K562 (cell line): ENCODE results near the gene DOK3. TPM values are rescaled to one million over a fixed set of nuclear protein-coding genes. Genes with fewer than 3 reads are reported as not detected.
A peak's percentile ranks its signal among the peaks of the same experiment; 100 is the strongest.

Source experiments
- ATAC-seq: fragments of 200-7000 bp; cut with Tn5 transposase; 3 replicates; pipeline ENCODE4 v1.9.1; 2020; ENCODE audit warnings: moderate library complexity
- BruUV-seq: library from RNA; stranded (reverse); fragments of 400-500 nt; replicated peaks from 2 replicates; lab custom pipeline; 2021; lab: Mats Ljungman, UMichigan
- CTCF ChIA-PET: fragments of 300-600 bp; formaldehyde crosslinking; extraction: SDS; loops from one replicate; lab custom pipeline; 2021; ENCODE audit warnings: low intra/inter-chr PET ratio; lab: Yijun Ruan, JAX
- POLR2A ChIA-PET: fragments of 300-600, 350-650 bp; sonication (Branson Sonifier 250); formaldehyde crosslinking; extraction: SDS; loops from one replicate; lab custom pipeline; 2021; ENCODE audit warnings: antibody characterized with exemption, inconsistent platforms; lab: Yijun Ruan, JAX
- DNase-seq, 4 experiments: peaks; one replicate each; pipeline versions ENCODE4 v3.0.0 to v3.0.0-alpha.2; 2011 to 2018; ENCODE audit warnings: low spot score in 3 of 4, mixed read lengths in 3 of 4; ENCODE audit errors: extremely low read depth in 1 of 4
- FAIRE-seq: peaks from 2 replicates; lab custom pipeline; 2011; peaks lifted over from hg19 to GRCh38; lab: Jason Lieb, UNC
- H2AFZ ChIP-seq: 2 replicates; pipeline ENCODE4 v1.6.0; 2011; ENCODE audit warnings: low read depth, low read length, control low read depth, inconsistent platforms
- H3K27ac ChIP-seq: fragments of 200-600 bp; 3 replicates; pipeline ENCODE4 v1.8.0; 2011; ENCODE audit warnings: low read depth, mild to moderate bottlenecking, control low read depth, inconsistent platforms, low read length, moderate library complexity, mixed read lengths; ENCODE audit errors: extremely low read depth
- H3K27me3 ChIP-seq, 2 experiments: fragments of 300-600 bp in 1 of 2; 2 replicates in 1 of 2; 3 replicates in 1 of 2; pipeline versions ENCODE4 v1.6.0 to v1.8.0; 2011; ENCODE audit warnings: inconsistent platforms in 2 of 2, low read length in 2 of 2, mild to moderate bottlenecking in 1 of 2, mixed read lengths in 1 of 2, moderate library complexity in 1 of 2; ENCODE audit not compliant: control insufficient read depth in 2 of 2, insufficient read depth in 2 of 2
- H3K36me3 ChIP-seq: fragments of 300-600 bp; 3 replicates; pipeline ENCODE4 v1.8.0; 2011; ENCODE audit warnings: mild to moderate bottlenecking, low read length, inconsistent platforms; ENCODE audit not compliant: control insufficient read depth, insufficient read depth
- H3K4me1 ChIP-seq, 2 experiments: fragments of 200-600 bp in 1 of 2; replicated peaks in 1 of 2; 2 replicates in 1 of 2; 3 replicates in 1 of 2; pipeline versions ENCODE4 v1.5.1 to v1.8.0; 2011; ENCODE audit warnings: inconsistent platforms in 2 of 2, low read length in 2 of 2, mild to moderate bottlenecking in 1 of 2, mixed read lengths in 1 of 2, moderate library complexity in 1 of 2; ENCODE audit not compliant: control insufficient read depth in 2 of 2, insufficient read depth in 2 of 2
- H3K4me2 ChIP-seq: 2 replicates; pipeline ENCODE4 v1.6.1; 2011; ENCODE audit warnings: low read length, control low read depth, inconsistent platforms, mixed read lengths; ENCODE audit not compliant: insufficient read depth
- H3K4me3 ChIP-seq: fragments of 200-600 bp; sonication (generic), shearing (Covaris generic); 2 replicates; pipeline ENCODE4 v1.5.1; 2016; ENCODE audit warnings: control low read depth, inconsistent platforms
- H3K79me2 ChIP-seq: fragments of 200-600 bp; 3 replicates; pipeline ENCODE4 v1.8.0; 2011; ENCODE audit warnings: low read length, inconsistent platforms; ENCODE audit not compliant: control insufficient read depth, insufficient read depth
- H3K9ac ChIP-seq, 2 experiments: 2 replicates each; pipeline versions ENCODE4 v1.6.0 to v1.6.1; 2011; ENCODE audit warnings: low read depth in 2 of 2, low read length in 2 of 2, control low read depth in 1 of 2, inconsistent platforms in 1 of 2, mild to moderate bottlenecking in 1 of 2, mixed read lengths in 1 of 2; ENCODE audit not compliant: insufficient read depth in 1 of 2
- H3K9me1 ChIP-seq: one replicate; pipeline ENCODE4 v1.6.0; 2011; ENCODE audit warnings: inconsistent platforms, mild to moderate bottlenecking, low read length, moderate library complexity; ENCODE audit not compliant: control insufficient read depth, insufficient read depth
- H3K9me3 ChIP-seq: replicated peaks from 2 replicates; pipeline ENCODE4 v1.5.1; 2011; ENCODE audit warnings: low read depth, low read length, inconsistent platforms; ENCODE audit not compliant: control insufficient read depth, insufficient read depth
- H4K20me1 ChIP-seq: replicated peaks from 2 replicates; pipeline ENCODE4 v1.6.1; 2011; ENCODE audit warnings: low read length, inconsistent platforms, mixed read lengths; ENCODE audit not compliant: control insufficient read depth, insufficient read depth
- CHAMP1 ChIP-seq: fragments of 450-650 bp; IDR thresholded peaks from 2 replicates; pipeline ENCODE4 v1.6.1; 2016; ENCODE audit warnings: mild to moderate bottlenecking
- POLR2A ChIP-seq: fragments of 450-650 bp; conservative IDR thresholded peaks from 2 replicates; pipeline ENCODE4 v1.6.1; 2016
- POLR2B ChIP-seq: fragments of 450-650 bp; IDR thresholded peaks from 2 replicates; pipeline ENCODE4 v1.6.1; 2018; ENCODE audit warnings: low read depth; ENCODE audit not compliant: partially characterized antibody
- SUPT5H ChIP-seq: fragments of 450-650 bp; IDR thresholded peaks from 2 replicates; pipeline ENCODE4 v1.6.1; 2016
- THRB ChIP-seq: fragments of 450-650 bp; formaldehyde crosslinking; conservative IDR thresholded peaks from 2 replicates; pipeline ENCODE4 v1.4.0; 2022; ENCODE audit warnings: mild to moderate bottlenecking, missing genetic modification characterization
- ZBTB33 ChIP-seq: sonication (generic); formaldehyde crosslinking; IDR thresholded peaks from 2 replicates; pipeline ENCODE4 v1.8.1; 2023; ENCODE audit warnings: mild to moderate bottlenecking, missing genetic modification reagents
- ZNF146 ChIP-seq: IDR thresholded peaks from one replicate; pipeline ENCODE4 v1.6.1; 2018; ENCODE audit warnings: missing compliant biosample characterization; ENCODE audit not compliant: unreplicated experiment
- WGBS: fragments of 100-300 bp; shearing (Covaris generic); methylation state at CpG from one replicate; pipeline ENCODE4 v1.1.6; 2016; ENCODE audit warnings: low coverage, mixed read lengths; ENCODE audit not compliant: insufficient coverage; ENCODE audit errors: missing lambda C conversion rate; 5-methylcytosine and 5-hydroxymethylcytosine counted together
- in situ Hi-C: fragments of 300-500 bp; cut with MboI; formaldehyde crosslinking; loops from 4 replicates; pipeline ENCODE4 v1.15.0; 2018; ENCODE audit warnings: inconsistent platforms, mixed read lengths
- intact Hi-C: fragments of 100-400 bp; cut with micrococcal nuclease; formaldehyde crosslinking; loops from 2 replicates; pipeline ENCODE4 v1.14.2; 2022
- polyA plus RNA-seq, 8 experiments: library from polyadenylated mRNA; depleted of rRNA in 4 of 8; stranded (reverse) in 5 of 8; unstranded in 3 of 8; fragments of >200 nt; fragmentation: Nextera tagmentation in 2 of 8; fragmentation: Illumina TruSeq in 1 of 8; extraction: Ambion mirVana in 2 of 8; extraction: Trizol in 1 of 8; gene quantifications; 2 replicates each; pipeline versions ENCODE4 v1.2.1 to v1.2.3, GENCODE V29; 2011 to 2014; ENCODE audit warnings: inconsistent platforms in 1 of 8, missing spikeins in 1 of 8
- total RNA-seq, 7 experiments: library from RNA; depleted of rRNA in 6 of 7; stranded (reverse); fragments of >200 nt in 6 of 7; fragmentation: Illumina TruSeq in 2 of 7; extraction: Trizol in 2 of 7; gene quantifications; 2 replicates each; pipeline versions ENCODE4 v1.2.1 to v1.2.3, GENCODE V29; 2011 to 2021; ENCODE audit warnings: low replicate concordance in 1 of 7
- TF ChIP-seq, protein P1 (sequence below): fragments of 450-650 bp; IDR thresholded peaks from 2 replicates; pipeline ENCODE4 v1.7.1; 2018; ENCODE audit warnings: mild to moderate bottlenecking, low read depth; ENCODE audit not compliant: partially characterized antibody
- TF ChIP-seq, protein P2 (sequence below): fragments of 450-650 bp; formaldehyde crosslinking; IDR thresholded peaks from 2 replicates; pipeline ENCODE4 v1.4.0; 2022; ENCODE audit warnings: missing genetic modification characterization

The DOK3 gene
- total and polyA plus RNA-seq, 9 of the 15 experiments (the other 6 are each of a cell fraction or from before 2014, with no cell fraction given): 1.3 to 23.0 (median 8.0) TPM

- Histone ChIP-seq H3K4me3 (no peak overlapping the region), H3K27me3 (no peaks in the 10 kb centered on the region), H2AFZ (no peak overlapping the region), H3K9me3 (no peaks in the 10 kb centered on the region), H3K9ac (peak overlapping the region in 1 of 2 experiments; percentile 48; a peak in 1 of 4 replicates), H3K79me2 (no peaks in the 10 kb centered on the region), H4K20me1 (no peaks in the 10 kb centered on the region), H3K9me1 (no peaks in the 10 kb centered on the region), H3K4me2 (no peak overlapping the region), H3K36me3 (peaks cover 44% of the 10 kb centered on the region; the same call in 2 of the 3 replicates), H3K4me1 (peaks cover 15 to 33% of the 10 kb centered on the region in 2 experiments), H3K27ac (no peak overlapping the region; the same call in 2 of the 3 replicates)
- in situ Hi-C loops (no loop called here), intact Hi-C loops (no loop called here)
- ChIA-PET CTCF (interaction anchor here (1.1 kb wide), 1 partner anchor 9 kb away, joined by 4 read pairs; no protein-coding TSS in a partner anchor), POLR2A (interaction anchor here (1.0 to 1.2 kb wide), 2 partner anchors 11 to 27 kb away, joined by 3 to 4 read pairs; no protein-coding TSS in a partner anchor)
- FAIRE-seq (no peak), DNase-seq (no peak), ATAC-seq (peak; percentile 19)
- 78% methylated on average over 10 of the region's 10 CpGs for WGBS
- no TSS peak for BruUV-seq
- TF ChIP-seq, protein P1, sequence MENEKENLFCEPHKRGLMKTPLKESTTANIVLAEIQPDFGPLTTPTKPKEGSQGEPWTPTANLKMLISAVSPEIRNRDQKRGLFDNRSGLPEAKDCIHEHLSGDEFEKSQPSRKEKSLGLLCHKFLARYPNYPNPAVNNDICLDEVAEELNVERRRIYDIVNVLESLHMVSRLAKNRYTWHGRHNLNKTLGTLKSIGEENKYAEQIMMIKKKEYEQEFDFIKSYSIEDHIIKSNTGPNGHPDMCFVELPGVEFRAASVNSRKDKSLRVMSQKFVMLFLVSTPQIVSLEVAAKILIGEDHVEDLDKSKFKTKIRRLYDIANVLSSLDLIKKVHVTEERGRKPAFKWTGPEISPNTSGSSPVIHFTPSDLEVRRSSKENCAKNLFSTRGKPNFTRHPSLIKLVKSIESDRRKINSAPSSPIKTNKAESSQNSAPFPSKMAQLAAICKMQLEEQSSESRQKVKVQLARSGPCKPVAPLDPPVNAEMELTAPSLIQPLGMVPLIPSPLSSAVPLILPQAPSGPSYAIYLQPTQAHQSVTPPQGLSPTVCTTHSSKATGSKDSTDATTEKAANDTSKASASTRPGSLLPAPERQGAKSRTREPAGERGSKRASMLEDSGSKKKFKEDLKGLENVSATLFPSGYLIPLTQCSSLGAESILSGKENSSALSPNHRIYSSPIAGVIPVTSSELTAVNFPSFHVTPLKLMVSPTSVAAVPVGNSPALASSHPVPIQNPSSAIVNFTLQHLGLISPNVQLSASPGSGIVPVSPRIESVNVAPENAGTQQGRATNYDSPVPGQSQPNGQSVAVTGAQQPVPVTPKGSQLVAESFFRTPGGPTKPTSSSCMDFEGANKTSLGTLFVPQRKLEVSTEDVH: no peak
- TF ChIP-seq ZBTB33 (peak; percentile 35; the same call in 1 of the 2 replicates), ZNF146 (no peak), CHAMP1 (no peak), THRB (CRISPR knock-in tag) (peak; percentile 67; the same call in 1 of the 2 replicates), POLR2B (peak; percentile 28), SUPT5H (0 out of 2 replicates have a peak, but pooled peaks have one; percentile 51), POLR2A (peak; percentile 52; the same call in 1 of the 2 replicates)
- TF ChIP-seq, protein P2, sequence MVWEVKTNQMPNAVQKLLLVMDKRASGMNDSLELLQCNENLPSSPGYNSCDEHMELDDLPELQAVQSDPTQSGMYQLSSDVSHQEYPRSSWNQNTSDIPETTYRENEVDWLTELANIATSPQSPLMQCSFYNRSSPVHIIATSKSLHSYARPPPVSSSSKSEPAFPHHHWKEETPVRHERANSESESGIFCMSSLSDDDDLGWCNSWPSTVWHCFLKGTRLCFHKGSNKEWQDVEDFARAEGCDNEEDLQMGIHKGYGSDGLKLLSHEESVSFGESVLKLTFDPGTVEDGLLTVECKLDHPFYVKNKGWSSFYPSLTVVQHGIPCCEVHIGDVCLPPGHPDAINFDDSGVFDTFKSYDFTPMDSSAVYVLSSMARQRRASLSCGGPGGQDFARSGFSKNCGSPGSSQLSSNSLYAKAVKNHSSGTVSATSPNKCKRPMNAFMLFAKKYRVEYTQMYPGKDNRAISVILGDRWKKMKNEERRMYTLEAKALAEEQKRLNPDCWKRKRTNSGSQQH (CRISPR knock-in tag): 0 out of 2 replicates have a peak, but pooled peaks have one; percentile 24
These were observed 27.2 kb downstream of the DOK3 start for GRCh38 chr5:177482359-177482795.
